GM12864 (cell line): Measurements from ENCODE around the gene LIMK2.
"Not testable (repeated sequence)": the region's sequence is repeated elsewhere in the genome, so short reads cannot be mapped to it uniquely, and the experiment has no call there.

Source experiments
- DNase-seq: peaks from one replicate; pipeline ENCODE4 v3.0.0-alpha.2; 2011; ENCODE audit warnings: low read depth
- H3K4me3 ChIP-seq: 2 replicates; pipeline ENCODE4 v1.5.1; 2011; ENCODE audit warnings: mild to moderate bottlenecking, low read depth, low read length, control low read depth
- CTCF ChIP-seq: IDR thresholded peaks from 2 replicates; pipeline ENCODE4 v1.5.1; 2011; ENCODE audit warnings: low read depth, mild to moderate bottlenecking, moderate library complexity, low read length, control low read depth, inconsistent platforms; ENCODE audit errors: missing control alignments

Gene LIMK2

GRCh38 chr22:31211862-31212730 lies at the start of gene LIMK2:
Gene LIMK2, plus strand, starts transcription at chr22:31212298. Its CDS starts 111 bp downstream, at chr22:31212409.
- peak; percentile 64 for DNase-seq
- TF ChIP-seq CTCF: peak; percentile 73
- peak within 1 kb of the TSS; percentile 87 for H3K4me3 ChIP-seq

GRCh38 chr22:31170971-31171370 lies 41.1 kb upstream of the LIMK2 start:
- TF ChIP-seq CTCF: no peak
- H3K4me3 ChIP-seq: no peak overlapping the region

GRCh38 chr22:31171734-31172133 lies 40.4 kb upstream of the LIMK2 start:
- not testable (repeated sequence) for H3K4me3 ChIP-seq, DNase-seq

More at GRCh38 chr22:31170971-31171370, 41.1 kb upstream of the LIMK2 start:
- DNase-seq: no peak

GRCh38 chr22:31173386-31174145 lies 38.5 kb upstream of the LIMK2 start:
- no peak for TF ChIP-seq CTCF
- H3K4me3 ChIP-seq: no peak overlapping the region
- no peak for DNase-seq

GRCh38 chr22:31176923-31177322 lies 35.2 kb upstream of the LIMK2 start:
- no peak for DNase-seq
- no peak for TF ChIP-seq CTCF
- H3K4me3 ChIP-seq: no peak overlapping the region

GRCh38 chr22:31177420-31178162 lies 34.5 kb upstream of the LIMK2 start:
- TF ChIP-seq CTCF: no peak
- no peak for DNase-seq
- no peak overlapping the region for H3K4me3 ChIP-seq

- TF ChIP-seq CTCF: no peak
- no peak for DNase-seq
- H3K4me3 ChIP-seq: no peak overlapping the region
These were observed 33.2 kb upstream of the LIMK2 start for GRCh38 chr22:31178859-31179258.
